Panc1 (cell line): ENCODE data around the gene MYL3. TPM values are rescaled to one million over a fixed set of nuclear protein-coding genes. Genes with fewer than 3 reads are reported as not detected.

Source experiments
- ATAC-seq: fragments of 200-7000 bp; cut with Tn5 transposase; 2 replicates; pipeline ENCODE4 v1.9.1; 2020; ENCODE audit warnings: mild to moderate bottlenecking, moderate library complexity
- BruUV-seq: library from RNA; stranded (reverse); fragments of 400-500 nt; replicated peaks from 2 replicates; lab custom pipeline; 2021; lab: Mats Ljungman, UMichigan
- CTCF ChIA-PET: fragments of 300-600 bp; sonication (Branson Sonifier 250); formaldehyde crosslinking; loops from one replicate; lab custom pipeline; 2022; ENCODE audit warnings: antibody characterized with exemption; lab: Charles Lee
- POLR2A ChIA-PET: fragments of 300-600 bp; sonication (Branson Sonifier 250); formaldehyde crosslinking; loops from one replicate; lab custom pipeline; 2022; ENCODE audit warnings: antibody characterized with exemption; lab: Charles Lee
- DNase-seq: peaks from one replicate; pipeline ENCODE4 v3.0.0-alpha.2; 2010; ENCODE audit warnings: low read depth, low spot score
- H3K27ac ChIP-seq: 2 replicates; pipeline ENCODE4 v1.5.1; 2011; ENCODE audit warnings: mild to moderate bottlenecking, low read length, inconsistent platforms
- H3K27me3 ChIP-seq: fragments of 200-500 bp; sonication (Bioruptor generic); 2 replicates; pipeline ENCODE4 v1.6.0; 2014; ENCODE audit warnings: low read length, inconsistent platforms; ENCODE audit not compliant: control insufficient read depth, insufficient read depth
- H3K36me3 ChIP-seq: fragments of 200-500 bp; sonication (Bioruptor generic); 2 replicates; pipeline ENCODE4 v1.5.1; 2014; ENCODE audit warnings: inconsistent platforms, mild to moderate bottlenecking, low read length, moderate library complexity; ENCODE audit not compliant: control insufficient read depth, insufficient read depth
- H3K4me1 ChIP-seq: 2 replicates; pipeline ENCODE4 v1.5.1; 2011; ENCODE audit warnings: inconsistent platforms, mild to moderate bottlenecking, low read length, moderate library complexity; ENCODE audit not compliant: control insufficient read depth, insufficient read depth
- H3K4me3 ChIP-seq, 2 experiments: 2 replicates each; pipeline ENCODE4 v1.5.1; 2011 to 2012; ENCODE audit warnings: low read depth in 2 of 2, low read length in 2 of 2, mild to moderate bottlenecking in 2 of 2, inconsistent platforms in 1 of 2, moderate library complexity in 1 of 2
- H3K9me3 ChIP-seq: fragments of 200-500 bp; sonication (Bioruptor generic); 2 replicates; pipeline ENCODE4 v1.5.1; 2014; ENCODE audit warnings: low read depth, mild to moderate bottlenecking, inconsistent platforms, low read length, moderate library complexity; ENCODE audit not compliant: control insufficient read depth, insufficient read depth
- CTCF ChIP-seq: fragments of 450-650 bp; IDR thresholded peaks from 2 replicates; pipeline ENCODE4 v1.5.1; 2017; ENCODE audit warnings: mild to moderate bottlenecking
- POLR2AphosphoS5 ChIP-seq: IDR thresholded peaks from 2 replicates; pipeline ENCODE4 v1.6.1; 2012; ENCODE audit warnings: mild to moderate bottlenecking, low read depth, low read length, moderate library complexity
- REST ChIP-seq, 2 experiments: IDR thresholded peaks; 2 replicates each; pipeline ENCODE4 v1.6.1; 2011 to 2012; ENCODE audit warnings: low read depth in 2 of 2, control low read depth in 1 of 2, low read length in 1 of 2, mild to moderate bottlenecking in 1 of 2, moderate library complexity in 1 of 2; ENCODE audit not compliant: insufficient read depth in 1 of 2
- SIN3A ChIP-seq: IDR thresholded peaks from 2 replicates; pipeline ENCODE4 v1.6.1; 2012; ENCODE audit warnings: low read depth, mild to moderate bottlenecking, low read length, moderate library complexity, borderline replicate concordance; ENCODE audit not compliant: insufficient read depth
- TCF7L2 ChIP-seq: IDR thresholded peaks from 2 replicates; pipeline ENCODE4 v1.6.1; 2011; ENCODE audit warnings: mild to moderate bottlenecking, low read depth, low read length, inconsistent platforms
- in situ Hi-C: cut with HindIII; loops from 2 replicates; pipeline ENCODE4 v1.10.0; 2016; ENCODE audit warnings: low sequenced_read_pairs, low pct_unique_long_range_greater_than_20kb
- intact Hi-C: fragments of 100-400 bp; cut with micrococcal nuclease; formaldehyde crosslinking; loops from one replicate; pipeline ENCODE4 v1.10.0; 2022; ENCODE audit not compliant: unreplicated experiment
- total RNA-seq: library from RNA; stranded (reverse); gene quantifications from one replicate; pipeline ENCODE4 v1.2.1, GENCODE V29; 2021; ENCODE audit not compliant: unreplicated experiment

Gene MYL3
- total RNA-seq, 1 experiment from 2014 or later = not detected

GRCh38 chr3:46843508-46843907, 19.7 kb downstream of the MYL3 start:
- in situ Hi-C loops (no loop called here), intact Hi-C loops (no loop called here)
- Histone ChIP-seq H3K27ac (no peak overlapping the region), H3K27me3 (no peaks in the 10 kb centered on the region), H3K36me3 (no peaks in the 10 kb centered on the region), H3K4me1 (no peaks in the 10 kb centered on the region), H3K4me3 (no peak overlapping the region), H3K9me3 (no peaks in the 10 kb centered on the region)
- ChIA-PET POLR2A (no interaction called here), CTCF (no interaction called here)
- no TSS peak for BruUV-seq
- DNase-seq = no peak
- TF ChIP-seq CTCF (no peak), POLR2AphosphoS5 (no peak), REST (IDR thresholded peaks at IDR 0.05; ENCODE audit: insufficient read depth in 1 of 2, low read depth in 2 of 2, low read length in 1 of 2) (no peak), TCF7L2 (no peak), SIN3A (no peak)
- no peak for ATAC-seq

DNA sequence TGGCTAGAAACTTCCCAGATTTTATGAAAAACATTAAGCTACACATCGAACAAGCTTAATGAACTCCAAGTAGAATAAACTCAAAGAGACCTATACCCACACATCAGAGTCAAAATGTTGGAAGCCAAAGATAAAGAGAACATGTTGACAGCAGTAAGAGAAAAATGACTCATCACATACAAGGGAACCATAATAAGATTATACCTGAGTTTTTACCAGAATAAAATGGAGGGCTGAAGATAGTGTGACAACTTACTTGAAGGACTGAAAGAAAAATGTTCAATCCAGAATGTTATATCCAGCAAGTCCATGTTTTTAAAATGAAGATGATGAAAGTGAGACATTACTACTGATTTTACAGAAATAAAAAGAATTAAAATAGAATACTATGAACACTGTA, 22.8 kb downstream of the MYL3 start:
- no peaks in the 10 kb centered on the region for H3K27me3 ChIP-seq
- intact Hi-C loops (no loop called here), in situ Hi-C loops (no loop called here)
- POLR2A ChIA-PET = no interaction called here
- no peak for TF ChIP-seq TCF7L2
- TF ChIP-seq CTCF = no peak
- TF ChIP-seq REST (IDR thresholded peaks at IDR 0.05; ENCODE audit: insufficient read depth in 1 of 2, low read depth in 2 of 2, low read length in 1 of 2) = no peak
- TF ChIP-seq POLR2AphosphoS5 = no peak
- no peak for TF ChIP-seq SIN3A
- DNase-seq = no peak
- BruUV-seq = no TSS peak
- CTCF ChIA-PET = no interaction called here
- H3K9me3 ChIP-seq = peaks cover 3% of the 10 kb centered on the region; the same call in 1 of the 2 replicates
- no peak overlapping the region for H3K27ac ChIP-seq
- ATAC-seq = no peak
- no peak overlapping the region for H3K4me3 ChIP-seq
- no peaks in the 10 kb centered on the region for H3K4me1 ChIP-seq
- no peaks in the 10 kb centered on the region for H3K36me3 ChIP-seq
